Body of pancreas (tissue), 4 donors: ENCODE data around the gene NDFIP1.

ENCODE experiments used
- POLR2A ChIP-seq, 3 donors: fragments of 450-650 bp; IDR thresholded peaks; one replicate each; pipeline ENCODE4 v1.6.1; 2016; ENCODE audit warnings: antibody characterized with exemption in 3 of 3, mild to moderate bottlenecking in 2 of 3
- TF ChIP-seq, protein P1 (sequence below), 7 experiments: fragments of 450-650 bp in 4 of 7; fragments of 200-600 bp in 3 of 7; sonication (generic) in 3 of 7; IDR thresholded peaks; one replicate each; pipeline ENCODE4 v1.5.1; 2016 to 2019; ENCODE audit warnings: antibody characterized with exemption in 7 of 7

DNA sequence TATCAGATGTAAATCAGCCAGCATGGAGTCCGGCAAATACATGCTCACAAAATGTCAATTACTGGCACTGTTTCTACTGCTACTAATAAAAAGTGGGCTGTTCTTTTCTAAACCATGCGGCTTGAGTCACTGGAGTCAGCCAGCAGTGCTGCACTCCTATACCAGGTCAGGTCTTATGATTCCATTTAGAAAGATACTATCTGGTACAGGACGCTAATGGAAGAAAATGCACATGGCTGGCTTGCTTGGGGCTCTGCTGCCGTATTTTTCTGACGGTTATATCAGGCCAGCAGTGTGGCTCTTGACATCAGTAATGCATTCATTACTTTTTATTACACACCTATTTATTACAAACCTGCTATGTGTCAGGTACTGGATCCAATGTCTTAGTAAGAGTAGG lies 74.3 kb downstream of the NDFIP1 start:
- TF ChIP-seq, protein P1, sequence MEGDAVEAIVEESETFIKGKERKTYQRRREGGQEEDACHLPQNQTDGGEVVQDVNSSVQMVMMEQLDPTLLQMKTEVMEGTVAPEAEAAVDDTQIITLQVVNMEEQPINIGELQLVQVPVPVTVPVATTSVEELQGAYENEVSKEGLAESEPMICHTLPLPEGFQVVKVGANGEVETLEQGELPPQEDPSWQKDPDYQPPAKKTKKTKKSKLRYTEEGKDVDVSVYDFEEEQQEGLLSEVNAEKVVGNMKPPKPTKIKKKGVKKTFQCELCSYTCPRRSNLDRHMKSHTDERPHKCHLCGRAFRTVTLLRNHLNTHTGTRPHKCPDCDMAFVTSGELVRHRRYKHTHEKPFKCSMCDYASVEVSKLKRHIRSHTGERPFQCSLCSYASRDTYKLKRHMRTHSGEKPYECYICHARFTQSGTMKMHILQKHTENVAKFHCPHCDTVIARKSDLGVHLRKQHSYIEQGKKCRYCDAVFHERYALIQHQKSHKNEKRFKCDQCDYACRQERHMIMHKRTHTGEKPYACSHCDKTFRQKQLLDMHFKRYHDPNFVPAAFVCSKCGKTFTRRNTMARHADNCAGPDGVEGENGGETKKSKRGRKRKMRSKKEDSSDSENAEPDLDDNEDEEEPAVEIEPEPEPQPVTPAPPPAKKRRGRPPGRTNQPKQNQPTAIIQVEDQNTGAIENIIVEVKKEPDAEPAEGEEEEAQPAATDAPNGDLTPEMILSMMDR (IDR thresholded peaks at IDR 0.05), result no peak
- TF ChIP-seq POLR2A (IDR thresholded peaks at IDR 0.05), result no peak
